ENCODE results near the gene LPCAT3.
A peak's percentile ranks its signal among the peaks of the same experiment; 100 is the strongest.

LPCAT3 gene

DNA sequence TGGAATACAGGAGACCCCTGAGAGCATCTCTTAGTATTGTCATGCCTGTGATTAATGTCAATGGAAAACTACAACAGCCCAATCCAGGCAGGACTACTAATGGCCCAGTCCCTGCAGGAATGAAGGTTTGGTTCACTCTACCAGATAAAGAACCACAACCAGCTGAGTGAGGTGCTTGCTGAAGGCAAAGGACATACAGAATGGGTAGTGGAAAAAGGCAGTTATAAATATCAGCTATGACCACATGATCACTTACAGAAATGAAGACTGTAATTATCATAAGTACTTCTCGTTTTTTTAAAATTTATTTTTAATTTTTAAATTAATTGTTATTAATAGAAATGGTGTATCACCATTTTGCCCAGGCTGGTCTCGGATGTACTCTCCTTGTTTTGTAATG, 17.2 kb upstream of the LPCAT3 start:
- no peak for DNase-seq (ENCODE audit: low read depth)
- TF ChIP-seq, protein P1, sequence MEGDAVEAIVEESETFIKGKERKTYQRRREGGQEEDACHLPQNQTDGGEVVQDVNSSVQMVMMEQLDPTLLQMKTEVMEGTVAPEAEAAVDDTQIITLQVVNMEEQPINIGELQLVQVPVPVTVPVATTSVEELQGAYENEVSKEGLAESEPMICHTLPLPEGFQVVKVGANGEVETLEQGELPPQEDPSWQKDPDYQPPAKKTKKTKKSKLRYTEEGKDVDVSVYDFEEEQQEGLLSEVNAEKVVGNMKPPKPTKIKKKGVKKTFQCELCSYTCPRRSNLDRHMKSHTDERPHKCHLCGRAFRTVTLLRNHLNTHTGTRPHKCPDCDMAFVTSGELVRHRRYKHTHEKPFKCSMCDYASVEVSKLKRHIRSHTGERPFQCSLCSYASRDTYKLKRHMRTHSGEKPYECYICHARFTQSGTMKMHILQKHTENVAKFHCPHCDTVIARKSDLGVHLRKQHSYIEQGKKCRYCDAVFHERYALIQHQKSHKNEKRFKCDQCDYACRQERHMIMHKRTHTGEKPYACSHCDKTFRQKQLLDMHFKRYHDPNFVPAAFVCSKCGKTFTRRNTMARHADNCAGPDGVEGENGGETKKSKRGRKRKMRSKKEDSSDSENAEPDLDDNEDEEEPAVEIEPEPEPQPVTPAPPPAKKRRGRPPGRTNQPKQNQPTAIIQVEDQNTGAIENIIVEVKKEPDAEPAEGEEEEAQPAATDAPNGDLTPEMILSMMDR (conservative IDR thresholded peaks at IDR 0.05; ENCODE audit: control insufficient read depth, insufficient read depth, low read depth, low read length), result no peak
- H3K4me3 ChIP-seq (ENCODE audit: control insufficient read depth, low read depth, low read length), result no peak overlapping the region

DNA sequence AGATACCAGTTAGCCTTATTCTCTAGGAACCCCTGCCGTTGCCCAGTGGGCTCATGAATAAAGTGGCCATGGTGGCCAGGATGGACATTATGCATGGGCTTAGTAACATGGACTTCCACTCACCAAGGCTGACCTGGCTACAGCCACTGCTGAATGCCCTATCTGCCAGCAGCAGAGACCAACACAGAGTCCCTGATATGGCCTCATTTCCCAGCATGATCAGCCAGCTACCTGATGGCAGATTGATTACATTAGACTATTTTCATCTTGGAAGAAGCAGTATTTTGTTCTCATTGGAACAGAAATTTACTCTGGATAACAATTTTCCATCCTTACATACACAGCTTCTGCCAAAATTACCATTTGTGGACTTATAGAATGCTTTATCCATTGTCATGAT, 16.2 kb upstream of the LPCAT3 start:
- TF ChIP-seq, protein P1 (conservative IDR thresholded peaks at IDR 0.05; ENCODE audit: control insufficient read depth, insufficient read depth, low read depth, low read length), result no peak
- H3K4me3 ChIP-seq (ENCODE audit: control insufficient read depth, low read depth, low read length), result no peak overlapping the region
- DNase-seq (ENCODE audit: low read depth), result no peak

DNA sequence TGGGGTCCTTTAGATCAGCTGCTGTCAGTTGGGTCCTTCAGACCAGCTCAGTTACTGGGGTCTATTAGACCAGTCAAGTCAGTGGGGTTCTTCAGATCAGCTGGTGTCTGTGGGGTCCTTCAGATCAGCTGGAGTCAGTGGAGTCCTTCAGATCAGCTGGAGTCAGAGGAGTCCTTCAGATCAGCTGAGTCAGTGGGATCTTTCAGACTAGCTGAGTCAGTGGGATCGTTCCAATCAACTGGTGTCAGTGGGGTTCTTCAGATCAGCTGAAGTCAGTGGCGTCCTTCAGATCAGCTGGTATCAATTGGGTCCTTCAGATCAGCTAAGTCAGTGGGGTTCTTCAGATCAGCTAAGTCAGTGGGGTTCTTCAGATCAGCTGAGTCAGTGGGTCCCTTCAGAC, 14.7 kb upstream of the LPCAT3 start:
- H3K4me3 ChIP-seq (ENCODE audit: control insufficient read depth, low read depth, low read length), result no peak overlapping the region
- DNase-seq (ENCODE audit: low read depth), result no peak
- TF ChIP-seq, protein P1 (conservative IDR thresholded peaks at IDR 0.05; ENCODE audit: control insufficient read depth, insufficient read depth, low read depth, low read length), result no peak

DNA sequence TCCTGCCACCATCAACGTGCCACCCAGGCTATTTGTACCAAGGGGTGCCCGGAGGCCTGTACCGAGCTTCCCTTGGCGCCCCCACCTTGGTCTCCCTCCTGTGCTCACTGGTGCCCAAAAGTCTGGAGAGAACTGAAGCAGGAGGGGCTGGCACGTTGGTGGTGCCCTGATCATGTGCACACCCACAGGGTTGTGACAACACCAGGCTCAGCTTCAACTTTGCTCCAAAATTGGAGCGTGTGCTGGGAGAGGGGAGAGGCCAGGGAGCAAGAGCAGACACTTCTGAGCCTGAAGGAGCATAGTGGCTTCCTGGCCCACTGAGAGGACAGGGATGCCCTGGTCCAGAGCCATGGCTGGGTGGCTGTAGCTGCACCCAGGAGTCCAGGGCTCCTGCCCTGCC, 13.0 kb upstream of the LPCAT3 start:
- TF ChIP-seq, protein P1 (conservative IDR thresholded peaks at IDR 0.05; ENCODE audit: control insufficient read depth, insufficient read depth, low read depth, low read length), result no peak
- no peak for DNase-seq (ENCODE audit: low read depth)
- no peak overlapping the region for H3K4me3 ChIP-seq (ENCODE audit: control insufficient read depth, low read depth, low read length)

DNA sequence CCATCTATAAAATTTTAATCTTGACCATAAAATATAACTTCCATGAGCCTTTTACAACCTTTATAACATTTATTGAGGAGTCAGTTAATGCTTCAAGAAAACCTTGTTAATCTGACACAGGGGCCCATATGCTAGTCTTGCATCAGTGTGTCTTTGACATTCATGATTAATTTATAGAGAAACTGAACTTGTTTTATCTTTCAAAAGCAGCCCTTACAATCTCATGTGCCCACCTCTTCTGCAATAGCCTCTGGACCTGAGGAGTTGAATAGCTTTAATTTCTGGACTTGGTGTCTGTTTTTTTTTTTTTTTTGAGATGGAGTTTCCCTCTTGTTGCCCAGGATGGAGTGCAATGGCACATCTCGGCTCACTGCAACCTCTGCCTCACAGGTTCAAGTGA, 8.6 kb upstream of the LPCAT3 start:
- TF ChIP-seq, protein P1 (conservative IDR thresholded peaks at IDR 0.05; ENCODE audit: control insufficient read depth, insufficient read depth, low read depth, low read length), result no peak

DNA sequence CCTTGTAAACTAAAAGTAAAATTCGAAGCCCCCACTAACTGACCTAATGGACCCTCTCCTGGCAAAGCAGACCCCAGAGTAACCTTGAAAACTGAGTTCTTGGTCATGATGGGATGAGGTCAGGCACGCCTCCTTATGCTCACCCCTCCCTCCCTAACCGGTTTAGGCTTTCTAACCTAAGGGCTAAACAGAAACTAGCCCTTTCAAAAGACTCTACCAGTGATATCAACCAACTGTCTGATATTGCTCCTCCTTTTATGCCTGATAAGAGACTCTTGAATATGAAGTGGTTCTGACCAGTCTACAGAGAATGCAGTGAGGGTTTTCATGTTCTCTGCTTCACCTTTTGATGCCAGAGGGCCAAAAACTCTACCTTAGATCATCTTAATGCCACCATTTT, 4.8 kb upstream of the LPCAT3 start:
- no peak for DNase-seq (ENCODE audit: low read depth)
- no peak overlapping the region for H3K4me3 ChIP-seq (ENCODE audit: control insufficient read depth, low read depth, low read length)
- TF ChIP-seq, protein P1 (conservative IDR thresholded peaks at IDR 0.05; ENCODE audit: control insufficient read depth, insufficient read depth, low read depth, low read length), result no peak

More for the DNA sequence above, 8.6 kb upstream of the LPCAT3 start:
- H3K4me3 ChIP-seq (ENCODE audit: control insufficient read depth, low read depth, low read length), result no peak overlapping the region
- no peak for DNase-seq (ENCODE audit: low read depth)

DNA sequence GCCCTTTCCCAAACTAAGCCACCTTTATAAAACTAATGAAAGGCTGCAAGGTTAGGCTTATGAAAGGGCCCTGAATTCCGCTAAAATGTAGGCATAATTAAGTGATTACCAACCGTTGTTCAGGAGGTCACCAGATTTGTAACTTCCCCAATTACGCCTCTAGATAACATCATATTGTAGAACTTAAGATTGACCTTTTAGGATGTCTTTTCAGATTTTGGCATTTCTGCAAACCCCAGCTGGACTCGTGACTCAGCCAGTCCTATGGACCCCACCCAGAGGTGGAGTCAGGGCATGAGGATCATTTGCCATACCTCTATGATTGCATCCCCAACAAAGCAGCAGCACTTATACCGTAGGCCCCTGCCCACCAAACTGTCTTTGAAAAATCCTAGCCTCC, 3.7 kb upstream of the LPCAT3 start:
- no peak overlapping the region for H3K4me3 ChIP-seq (ENCODE audit: control insufficient read depth, low read depth, low read length)
- DNase-seq (ENCODE audit: low read depth), result peak; percentile 27
- TF ChIP-seq, protein P1 (conservative IDR thresholded peaks at IDR 0.05; ENCODE audit: control insufficient read depth, insufficient read depth, low read depth, low read length), result no peak
